Common myeloid progenitor, CD34-positive (primary cell): ENCODE results near the gene WDR59.

Experiments used
- CTCF ChIA-PET: fragments of 350-600 bp; sonication (Branson Sonifier 250); formaldehyde crosslinking; loops from one replicate; lab custom pipeline; 2021; ENCODE audit warnings: antibody characterized with exemption; lab: Charles Lee
- POLR2A ChIA-PET: fragments of 350-600 bp; sonication (Branson Sonifier 250); formaldehyde crosslinking; loops from one replicate; lab custom pipeline; 2021; ENCODE audit warnings: antibody characterized with exemption; lab: Charles Lee
- DNase-seq, 3 donors: peaks; one replicate each; pipeline versions ENCODE4 v3.0.0 to v3.0.0-alpha.2; 2013
- H3K27ac ChIP-seq, 2 experiments: 1 replicate in 1 of 2; 2 replicates in 1 of 2; pipeline ENCODE4 v1.7.0; 2013; ENCODE audit warnings: inconsistent platforms in 2 of 2, low read length in 2 of 2, mild to moderate bottlenecking in 2 of 2, low read depth in 1 of 2, moderate library complexity in 1 of 2; ENCODE audit not compliant: severe bottlenecking in 2 of 2, insufficient read depth in 1 of 2, poor library complexity in 1 of 2
- H3K27me3 ChIP-seq, 5 experiments: replicated peaks in 2 of 5; 1 replicate in 3 of 5; 2 replicates in 2 of 5; pipeline versions ENCODE4 v1.6.1 to v1.7.0; 2013; ENCODE audit warnings: low read length in 4 of 5, mild to moderate bottlenecking in 2 of 5, moderate library complexity in 2 of 5, inconsistent platforms in 1 of 5; ENCODE audit not compliant: insufficient read depth in 5 of 5, control insufficient read depth in 4 of 5
- H3K36me3 ChIP-seq, 4 experiments: 1 replicate in 2 of 4; 2 replicates in 2 of 4; pipeline versions ENCODE4 v1.6.1 to v1.7.0; 2013; ENCODE audit warnings: low read length in 3 of 4, control low read depth in 1 of 4, mild to moderate bottlenecking in 1 of 4; ENCODE audit not compliant: control insufficient read depth in 4 of 4, insufficient read depth in 4 of 4
- H3K4me1 ChIP-seq, 4 experiments: 1 replicate in 3 of 4; 2 replicates in 1 of 4; pipeline versions ENCODE4 v1.6.1 to v1.7.1; 2013; ENCODE audit warnings: low read length in 3 of 4, mild to moderate bottlenecking in 3 of 4, control low read depth in 1 of 4, inconsistent platforms in 1 of 4, moderate library complexity in 1 of 4; ENCODE audit not compliant: control insufficient read depth in 4 of 4, insufficient read depth in 4 of 4; ENCODE audit errors: control extremely low read depth in 1 of 4
- H3K4me3 ChIP-seq, 7 experiments: 1 replicate in 4 of 7; 2 replicates in 3 of 7; pipeline versions ENCODE4 v1.5.1 to v1.7.0; 2013; ENCODE audit warnings: mild to moderate bottlenecking in 7 of 7, low read length in 6 of 7, moderate library complexity in 6 of 7, inconsistent platforms in 2 of 7, low read depth in 2 of 7, control low read depth in 1 of 7; ENCODE audit not compliant: insufficient read depth in 4 of 7, control insufficient read depth in 1 of 7; ENCODE audit errors: extremely low read depth in 1 of 7
- H3K9me3 ChIP-seq, 5 experiments: 1 replicate in 4 of 5; 2 replicates in 1 of 5; pipeline versions ENCODE4 v1.6.1 to v1.7.1; 2013; ENCODE audit warnings: low read length in 4 of 5, mild to moderate bottlenecking in 2 of 5, inconsistent platforms in 1 of 5, low read depth in 1 of 5, moderate library complexity in 1 of 5; ENCODE audit not compliant: control insufficient read depth in 4 of 5, insufficient read depth in 2 of 5; ENCODE audit errors: control extremely low read depth in 1 of 5
- WGBS: methylation state at CpG from one replicate; pipeline ENCODE4 v1.1.5; 2013; ENCODE audit not compliant: insufficient coverage; 5-methylcytosine and 5-hydroxymethylcytosine counted together

WDR59 gene

GRCh38 chr16:74892574-74893461, 92.1 kb downstream of the WDR59 start:
- Histone ChIP-seq H3K27ac (no peak overlapping the region), H3K4me1 (no peaks in the 10 kb centered on the region), H3K9me3 (no peaks in the 10 kb centered on the region), H3K4me3 (no peak overlapping the region), H3K27me3 (no peaks in the 10 kb centered on the region), H3K36me3 (peaks cover 29 to 63% (median 51%) of the 10 kb centered on the region in 4 experiments)
- POLR2A ChIA-PET: no interaction called here
- DNase-seq: no peak
- WGBS: 98% methylated on average over 5 of the region's 8 CpGs
- CTCF ChIA-PET: no interaction called here

- Histone ChIP-seq H3K27ac (no peak overlapping the region), H3K4me1 (no peaks in the 10 kb centered on the region), H3K4me3 (no peak overlapping the region), H3K36me3 (peaks cover 29 to 80% (median 55%) of the 10 kb centered on the region in 4 experiments), H3K9me3 (no peaks in the 10 kb centered on the region), H3K27me3 (no peaks in the 10 kb centered on the region)
- DNase-seq: no peak
- POLR2A ChIA-PET: no interaction called here
- WGBS: 100% methylated on average over 3 of the region's 6 CpGs
- CTCF ChIA-PET: no interaction called here
Observed at GRCh38 chr16:74888888-74889287, 96.0 kb downstream of the WDR59 start.

GRCh38 chr16:74888232-74888862, 96.6 kb downstream of the WDR59 start:
- no peaks in the 10 kb centered on the region for H3K27me3 ChIP-seq
- no peak overlapping the region for H3K27ac ChIP-seq
- no peak overlapping the region for H3K4me3 ChIP-seq
- no peaks in the 10 kb centered on the region for H3K9me3 ChIP-seq
- no peak for DNase-seq
- POLR2A ChIA-PET: no interaction called here
- H3K4me1 ChIP-seq: no peaks in the 10 kb centered on the region
- WGBS: 98% methylated on average over 11 of the region's 13 CpGs
- CTCF ChIA-PET: no interaction called here
- H3K36me3 ChIP-seq: peaks cover 28 to 80% (median 56%) of the 10 kb centered on the region in 4 experiments

- CTCF ChIA-PET: no interaction called here
- Histone ChIP-seq H3K36me3 (peaks cover 28 to 74% (median 48%) of the 10 kb centered on the region in 4 experiments), H3K9me3 (no peaks in the 10 kb centered on the region), H3K27me3 (no peaks in the 10 kb centered on the region), H3K27ac (no peak overlapping the region), H3K4me3 (no peak overlapping the region), H3K4me1 (no peaks in the 10 kb centered on the region)
- POLR2A ChIA-PET: no interaction called here
- no peak for DNase-seq
- WGBS: no CpG with 5 or more reads among the region's 2 CpGs
Observed at GRCh38 chr16:74887084-74887483, 97.8 kb downstream of the WDR59 start.

- WGBS: 83% methylated on average over 1 of the region's 7 CpGs
- Histone ChIP-seq H3K36me3 (peaks cover 9 to 49% (median 30%) of the 10 kb centered on the region in 4 experiments), H3K4me3 (no peak overlapping the region), H3K27ac (no peak overlapping the region), H3K27me3 (no peaks in the 10 kb centered on the region), H3K9me3 (no peaks in the 10 kb centered on the region), H3K4me1 (no peaks in the 10 kb centered on the region)
- DNase-seq: no peak
- ChIA-PET POLR2A (interaction anchor here (0.7 kb wide), 1 partner anchor 14 kb away, joined by 3 read pairs; no protein-coding TSS in a partner anchor), CTCF (interaction anchor here (1.4 kb wide), 1 partner anchor 15 kb away, joined by 6 read pairs; no protein-coding TSS in a partner anchor)
Observed at GRCh38 chr16:74877706-74878105, 107.2 kb downstream of the WDR59 start.

- WGBS: 91% methylated on average over 13 of the region's 13 CpGs
- no peak for DNase-seq
- Histone ChIP-seq H3K4me1 (no peaks in the 10 kb centered on the region), H3K4me3 (no peak overlapping the region), H3K27me3 (no peaks in the 10 kb centered on the region), H3K9me3 (no peaks in the 10 kb centered on the region), H3K27ac (no peak overlapping the region), H3K36me3 (peaks cover 9 to 43% (median 29%) of the 10 kb centered on the region in 4 experiments)
- POLR2A ChIA-PET: no interaction called here
- CTCF ChIA-PET: interaction anchor here (2.1 to 3.5 kb wide), 2 partner anchors 9 to 12 kb away, joined by 4 to 15 read pairs; no protein-coding TSS in a partner anchor
Observed at GRCh38 chr16:74874912-74875546, 109.9 kb downstream of the WDR59 start.
